ENCODE results near the gene SAFB2. TPM values are rescaled to one million over a fixed set of nuclear protein-coding genes. Genes with fewer than 3 reads are reported as not detected.

The SAFB2 gene
- total and polyA plus RNA-seq, 2 of the 13 experiments (the other 11 are each of a cell fraction or from before 2014, with no cell fraction given): 11.2 to 31.5 TPM

GRCh38 chr19:5578097-5578846 is 44.3 kb downstream of the SAFB2 start (continued):
- peak; percentile 52; the same call in 1 of the 2 replicates for TF ChIP-seq HOXA3 (CRISPR knock-in tag; IDR thresholded peaks at IDR 0.05)
- 0 out of 2 replicates have a peak, but pooled peaks have one; percentile 54 for TF ChIP-seq ZSCAN29 (CRISPR knock-in tag; conservative IDR thresholded peaks at IDR 0.05)
- peak; percentile 12 for TF ChIP-seq SKI (IDR thresholded peaks at IDR 0.05; ENCODE audit: partially characterized antibody)
- TF ChIP-seq STAG1 (CRISPR knock-in tag; IDR thresholded peaks at IDR 0.05): peak; percentile 87
- TF ChIP-seq ZBED4 (CRISPR knock-in tag; IDR thresholded peaks at IDR 0.05; ENCODE audit: borderline replicate concordance): peak; percentile 50; the same call in 1 of the 2 replicates
- TF ChIP-seq LCORL (IDR thresholded peaks at IDR 0.05): no peak
- peak; percentile 65 for TF ChIP-seq LCORL (CRISPR knock-in tag; IDR thresholded peaks at IDR 0.05)
- 0 out of 2 replicates have a peak, but pooled peaks have one; percentile 14 for TF ChIP-seq HDAC2 (CRISPR knock-in tag; IDR thresholded peaks at IDR 0.05)
- TF ChIP-seq PLSCR1 (CRISPR knock-in tag; IDR thresholded peaks at IDR 0.05; ENCODE audit: borderline replicate concordance): no peak
- 0 out of 2 replicates have a peak, but pooled peaks have one; percentile 81 for TF ChIP-seq ZNF782 (CRISPR knock-in tag; IDR thresholded peaks at IDR 0.05; ENCODE audit: borderline replicate concordance)
- 0 out of 2 replicates have a peak, but pooled peaks have one; percentile 21 for TF ChIP-seq ZNF263 (CRISPR knock-in tag; IDR thresholded peaks at IDR 0.05)
- no peak; the same call in 1 of the 2 replicates for TF ChIP-seq GMEB1 (CRISPR knock-in tag; IDR thresholded peaks at IDR 0.05; ENCODE audit: borderline replicate concordance)
